H9 (cell line): ENCODE measurements around the gene EN1. TPM values are rescaled to one million over a fixed set of nuclear protein-coding genes. Genes with fewer than 3 reads are reported as not detected.

Source experiments
- DNase-seq: peaks from one replicate; pipeline ENCODE4 v3.0.0-alpha.2; 2017
- H2AFZ ChIP-seq: one replicate; pipeline ENCODE4 v1.6.1; 2013; ENCODE audit warnings: mild to moderate bottlenecking, low read length, control low read depth, moderate library complexity
- H2AK5ac ChIP-seq: 2 replicates; pipeline ENCODE4 v1.6.1; 2013; ENCODE audit warnings: low read length, control low read depth, mixed read lengths; ENCODE audit not compliant: insufficient read length
- H2BK120ac ChIP-seq: one replicate; pipeline ENCODE4 v1.6.1; 2013; ENCODE audit warnings: low read depth, mild to moderate bottlenecking, low read length, control low read depth, inconsistent platforms; ENCODE audit not compliant: poor library complexity, severe bottlenecking
- H2BK12ac ChIP-seq: 2 replicates; pipeline ENCODE4 v1.6.1; 2013; ENCODE audit warnings: low read length, control low read depth, mixed read lengths, low read depth; ENCODE audit not compliant: insufficient read length
- H2BK15ac ChIP-seq: 2 replicates; pipeline ENCODE4 v1.6.1; 2013; ENCODE audit warnings: low read depth, low read length, control low read depth
- H2BK20ac ChIP-seq: one replicate; pipeline ENCODE4 v1.6.1; 2013; ENCODE audit warnings: low read depth, mild to moderate bottlenecking, low read length, control low read depth, inconsistent platforms; ENCODE audit not compliant: poor library complexity, severe bottlenecking
- H2BK5ac ChIP-seq: 2 replicates; pipeline ENCODE4 v1.6.1; 2013; ENCODE audit warnings: low read length, control low read depth, mixed read lengths; ENCODE audit not compliant: insufficient read length
- H3K14ac ChIP-seq: 2 replicates; pipeline ENCODE4 v1.6.1; 2013; ENCODE audit warnings: low read length, control low read depth; ENCODE audit not compliant: insufficient read depth
- H3K18ac ChIP-seq: 2 replicates; pipeline ENCODE4 v1.6.1; 2013; ENCODE audit warnings: low read depth, mild to moderate bottlenecking, mixed read lengths, low read length, control low read depth; ENCODE audit not compliant: insufficient read length
- H3K23ac ChIP-seq: 2 replicates; pipeline ENCODE4 v1.6.1; 2013; ENCODE audit warnings: low read length, control low read depth, mixed read lengths, low read depth; ENCODE audit not compliant: insufficient read length
- H3K23me2 ChIP-seq: 2 replicates; pipeline ENCODE4 v1.6.1; 2013; ENCODE audit warnings: low read depth, mild to moderate bottlenecking, mixed read lengths, low read length, control low read depth; ENCODE audit not compliant: insufficient read length, poor library complexity, severe bottlenecking
- H3K27ac ChIP-seq: 2 replicates; pipeline ENCODE4 v1.5.1; 2013; ENCODE audit warnings: low read length, control low read depth, mixed read lengths, low read depth; ENCODE audit not compliant: insufficient read length
- H3K27me3 ChIP-seq: 2 replicates; pipeline ENCODE4 v1.6.1; 2013; ENCODE audit warnings: low read length, control low read depth, inconsistent platforms; ENCODE audit not compliant: insufficient read depth
- H3K4ac ChIP-seq: 2 replicates; pipeline ENCODE4 v1.6.1; 2013; ENCODE audit warnings: low read depth, mild to moderate bottlenecking, control low read depth, inconsistent platforms, low read length, moderate library complexity
- H3K4me1 ChIP-seq: 2 replicates; pipeline ENCODE4 v1.6.1; 2013; ENCODE audit warnings: low read length, control low read depth, inconsistent platforms; ENCODE audit not compliant: insufficient read depth
- H3K4me2 ChIP-seq: 2 replicates; pipeline ENCODE4 v1.6.1; 2013; ENCODE audit warnings: low read length, control low read depth, mixed read lengths; ENCODE audit not compliant: insufficient read length, insufficient read depth
- H3K56ac ChIP-seq: 2 replicates; pipeline ENCODE4 v1.6.1; 2013; ENCODE audit warnings: low read depth, mild to moderate bottlenecking, mixed read lengths, low read length, control low read depth; ENCODE audit not compliant: insufficient read length
- H3K79me1 ChIP-seq: 2 replicates; pipeline ENCODE4 v1.6.1; 2013; ENCODE audit warnings: low read depth, mild to moderate bottlenecking, moderate library complexity, low read length, control low read depth, inconsistent platforms; ENCODE audit not compliant: insufficient read depth, poor library complexity, severe bottlenecking
- H3K79me2 ChIP-seq: 2 replicates; pipeline ENCODE4 v1.6.1; 2013; ENCODE audit warnings: low read length, control low read depth, inconsistent platforms; ENCODE audit not compliant: insufficient read depth
- H3K9ac ChIP-seq: 2 replicates; pipeline ENCODE4 v1.6.1; 2013; ENCODE audit warnings: low read length, control low read depth, mixed read lengths; ENCODE audit not compliant: insufficient read length; ENCODE audit errors: extremely low read depth
- H3K9me3 ChIP-seq: one replicate; pipeline ENCODE4 v1.6.1; 2013; ENCODE audit warnings: low read depth, low read length, inconsistent platforms; ENCODE audit not compliant: control insufficient read depth
- H3T11ph ChIP-seq: one replicate; pipeline ENCODE4 v1.6.1; 2013; ENCODE audit warnings: mild to moderate bottlenecking, low read length, control low read depth, inconsistent platforms
- H4K20me1 ChIP-seq: one replicate; pipeline ENCODE4 v1.6.1; 2013; ENCODE audit not compliant: control insufficient read depth, insufficient read length, insufficient read depth
- H4K5ac ChIP-seq: 2 replicates; pipeline ENCODE4 v1.6.1; 2013; ENCODE audit warnings: low read depth, mild to moderate bottlenecking, mixed read lengths, low read length, control low read depth; ENCODE audit not compliant: insufficient read length
- H4K8ac ChIP-seq: replicated peaks from 2 replicates; pipeline ENCODE4 v1.6.1; 2013; ENCODE audit warnings: low read length, control low read depth, mixed read lengths, low read depth; ENCODE audit not compliant: insufficient read length
- H4K91ac ChIP-seq: 2 replicates; pipeline ENCODE4 v1.6.1; 2013; ENCODE audit warnings: low read depth, mild to moderate bottlenecking, moderate library complexity, mixed read lengths, low read length, control low read depth; ENCODE audit not compliant: insufficient read length
- H3K27ac Mint-ChIP-seq, 3 experiments: 2 replicates in 2 of 3; 3 replicates in 1 of 3; pipeline ENCODE4 v1.8.0; 2020 to 2021; ENCODE audit warnings: mixed read lengths in 3 of 3, mild to moderate bottlenecking in 1 of 3, moderate library complexity in 1 of 3
- H3K27me3 Mint-ChIP-seq: 2 replicates; pipeline ENCODE4 v1.8.0; 2021; ENCODE audit warnings: low read depth, mild to moderate bottlenecking, moderate library complexity, mixed read lengths
- H3K36me3 Mint-ChIP-seq, 3 experiments: 2 replicates in 2 of 3; 3 replicates in 1 of 3; pipeline ENCODE4 v1.8.0; 2020 to 2021; ENCODE audit warnings: low read depth in 3 of 3, mixed read lengths in 3 of 3; ENCODE audit not compliant: insufficient read depth in 1 of 3
- H3K4me1 Mint-ChIP-seq, 2 experiments: 2 replicates each; pipeline ENCODE4 v1.8.0; 2020; ENCODE audit warnings: mixed read lengths in 2 of 2
- H3K4me3 Mint-ChIP-seq, 2 experiments: 2 replicates in 1 of 2; 3 replicates in 1 of 2; pipeline ENCODE4 v1.8.0; 2020 to 2021; ENCODE audit warnings: mild to moderate bottlenecking in 2 of 2, mixed read lengths in 2 of 2, moderate library complexity in 1 of 2
- H3K9me3 Mint-ChIP-seq, 2 experiments: 2 replicates in 1 of 2; 3 replicates in 1 of 2; pipeline ENCODE4 v1.8.0; 2020; ENCODE audit warnings: mild to moderate bottlenecking in 2 of 2, mixed read lengths in 2 of 2, moderate library complexity in 1 of 2
- WGBS: extraction: QIAGEN DNeasy Blood & Tissue Kit; methylation state at CpG from one replicate; pipeline ENCODE4 v1.1.7; 2013; ENCODE audit warnings: missing lambda C conversion rate, low lambda C conversion rate, mixed read lengths; ENCODE audit not compliant: insufficient read length; ENCODE audit errors: extremely low coverage; 5-methylcytosine and 5-hydroxymethylcytosine counted together
- total RNA-seq: library from RNA; stranded (reverse); gene quantifications from 2 replicates; pipeline ENCODE4 v1.2.1, GENCODE V29; 2021
- TF ChIP-seq, protein P1 (sequence below): fragments of 200-600 bp; sonication (generic); conservative IDR thresholded peaks from 3 replicates; pipeline ENCODE4 v1.8.0; 2021; ENCODE audit warnings: antibody characterized with exemption, mild to moderate bottlenecking

Gene EN1
- total RNA-seq, 1 experiment from 2014 or later: not detected

DNA sequence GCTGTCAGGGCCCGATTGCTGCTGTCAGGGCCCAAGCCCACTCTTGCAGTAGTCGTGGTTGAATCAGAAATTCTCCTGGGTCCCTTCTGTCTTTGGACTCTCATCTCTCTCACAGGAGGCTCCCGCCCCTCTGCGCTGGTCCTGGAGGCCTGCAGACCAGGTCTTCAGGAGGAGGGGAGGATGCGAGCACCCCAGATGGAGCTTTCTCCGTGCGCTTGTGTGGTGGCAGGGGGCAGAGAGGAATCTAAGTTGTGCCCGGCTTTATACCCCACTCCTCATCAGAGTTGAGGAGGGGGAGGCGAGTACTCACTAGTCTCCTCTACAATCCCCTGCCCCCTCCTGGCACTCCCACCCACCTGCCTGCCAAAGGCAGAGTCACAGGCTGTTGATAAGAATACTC is 10.4 kb downstream of the EN1 start:
- H3K18ac ChIP-seq: no peak overlapping the region
- Mint-ChIP-seq H3K4me3 (peak overlapping the region in 1 of 2 experiments; percentile 87; a peak in 2 of 5 replicates), H3K36me3 (peaks cover 0 to 6% (median 0%) of the 10 kb centered on the region in 3 experiments; a peak in 2 of 7 replicates), H3K27me3 (peaks cover 100% of the 10 kb centered on the region), H3K9me3 (peaks cover 3 to 15% of the 10 kb centered on the region in 2 experiments; a peak in 3 of 5 replicates), H3K4me1 (peaks cover 31 to 60% of the 10 kb centered on the region in 2 experiments), H3K27ac (no peak overlapping the region)
- no peak overlapping the region for H3K23ac ChIP-seq
- WGBS: no CpG with 5 or more reads among the region's 9 CpGs
- no peak overlapping the region for H3K27ac ChIP-seq
- H3K27me3 ChIP-seq: peaks cover 99% of the 10 kb centered on the region
- H2AFZ ChIP-seq: no peak overlapping the region
- H3K4ac ChIP-seq: no peak overlapping the region
- H2BK120ac ChIP-seq: no peak overlapping the region
- no peak overlapping the region for H2BK20ac ChIP-seq
- no peaks in the 10 kb centered on the region for H3K9me3 ChIP-seq
- no peak overlapping the region for H2BK15ac ChIP-seq
- H3K79me2 ChIP-seq: no peaks in the 10 kb centered on the region
- H4K5ac ChIP-seq: no peak overlapping the region
- H4K91ac ChIP-seq: no peak overlapping the region
- no peak overlapping the region for H3T11ph ChIP-seq
- no peaks in the 10 kb centered on the region for H3K79me1 ChIP-seq
- TF ChIP-seq, protein P1, sequence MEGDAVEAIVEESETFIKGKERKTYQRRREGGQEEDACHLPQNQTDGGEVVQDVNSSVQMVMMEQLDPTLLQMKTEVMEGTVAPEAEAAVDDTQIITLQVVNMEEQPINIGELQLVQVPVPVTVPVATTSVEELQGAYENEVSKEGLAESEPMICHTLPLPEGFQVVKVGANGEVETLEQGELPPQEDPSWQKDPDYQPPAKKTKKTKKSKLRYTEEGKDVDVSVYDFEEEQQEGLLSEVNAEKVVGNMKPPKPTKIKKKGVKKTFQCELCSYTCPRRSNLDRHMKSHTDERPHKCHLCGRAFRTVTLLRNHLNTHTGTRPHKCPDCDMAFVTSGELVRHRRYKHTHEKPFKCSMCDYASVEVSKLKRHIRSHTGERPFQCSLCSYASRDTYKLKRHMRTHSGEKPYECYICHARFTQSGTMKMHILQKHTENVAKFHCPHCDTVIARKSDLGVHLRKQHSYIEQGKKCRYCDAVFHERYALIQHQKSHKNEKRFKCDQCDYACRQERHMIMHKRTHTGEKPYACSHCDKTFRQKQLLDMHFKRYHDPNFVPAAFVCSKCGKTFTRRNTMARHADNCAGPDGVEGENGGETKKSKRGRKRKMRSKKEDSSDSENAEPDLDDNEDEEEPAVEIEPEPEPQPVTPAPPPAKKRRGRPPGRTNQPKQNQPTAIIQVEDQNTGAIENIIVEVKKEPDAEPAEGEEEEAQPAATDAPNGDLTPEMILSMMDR: no peak
- no peak overlapping the region for H2AK5ac ChIP-seq
- no peak overlapping the region for H3K14ac ChIP-seq
- H3K4me2 ChIP-seq: no peak overlapping the region
- DNase-seq: peak; percentile 8
- no peak overlapping the region for H3K9ac ChIP-seq
- no peak overlapping the region for H4K8ac ChIP-seq
- H4K20me1 ChIP-seq: no peaks in the 10 kb centered on the region
- H3K4me1 ChIP-seq: no peaks in the 10 kb centered on the region; the same call in 1 of the 2 replicates
- H3K56ac ChIP-seq: no peak overlapping the region
- no peak overlapping the region for H2BK12ac ChIP-seq
- no peak overlapping the region for H2BK5ac ChIP-seq
- H3K23me2 ChIP-seq: peaks cover 11% of the 10 kb centered on the region
